C4-2B (cell line): ENCODE measurements around the gene DUSP10.

Source experiments
- ZFX ChIP-seq: fragments of 450-650 bp; IDR thresholded peaks from 2 replicates; pipeline ENCODE4 v1.6.1; 2017
- TF ChIP-seq, protein P1 (sequence below): fragments of 450-650 bp; conservative IDR thresholded peaks from 2 replicates; pipeline ENCODE4 v1.5.1; 2017; ENCODE audit warnings: mild to moderate bottlenecking

DNA sequence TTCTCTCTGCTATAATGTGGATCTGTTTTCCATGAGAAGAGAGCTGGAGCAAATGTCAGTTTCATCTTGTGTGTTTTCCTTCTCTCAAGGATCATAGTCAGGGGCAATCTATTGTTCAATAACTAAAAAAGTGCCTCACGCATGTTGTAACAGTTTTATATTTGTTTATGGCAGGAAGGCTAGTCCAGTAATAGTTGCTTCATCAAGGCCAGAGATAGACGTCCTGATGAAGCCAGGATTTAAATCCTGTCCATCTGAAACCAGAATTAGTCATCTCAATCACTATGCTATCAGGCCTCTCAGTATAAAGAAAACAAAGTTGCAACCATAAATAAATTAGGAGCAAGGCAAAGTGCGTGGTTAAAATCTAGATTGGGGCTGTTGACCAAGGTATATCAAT lies 30.2 kb upstream of the DUSP10 start:
- TF ChIP-seq, protein P1, sequence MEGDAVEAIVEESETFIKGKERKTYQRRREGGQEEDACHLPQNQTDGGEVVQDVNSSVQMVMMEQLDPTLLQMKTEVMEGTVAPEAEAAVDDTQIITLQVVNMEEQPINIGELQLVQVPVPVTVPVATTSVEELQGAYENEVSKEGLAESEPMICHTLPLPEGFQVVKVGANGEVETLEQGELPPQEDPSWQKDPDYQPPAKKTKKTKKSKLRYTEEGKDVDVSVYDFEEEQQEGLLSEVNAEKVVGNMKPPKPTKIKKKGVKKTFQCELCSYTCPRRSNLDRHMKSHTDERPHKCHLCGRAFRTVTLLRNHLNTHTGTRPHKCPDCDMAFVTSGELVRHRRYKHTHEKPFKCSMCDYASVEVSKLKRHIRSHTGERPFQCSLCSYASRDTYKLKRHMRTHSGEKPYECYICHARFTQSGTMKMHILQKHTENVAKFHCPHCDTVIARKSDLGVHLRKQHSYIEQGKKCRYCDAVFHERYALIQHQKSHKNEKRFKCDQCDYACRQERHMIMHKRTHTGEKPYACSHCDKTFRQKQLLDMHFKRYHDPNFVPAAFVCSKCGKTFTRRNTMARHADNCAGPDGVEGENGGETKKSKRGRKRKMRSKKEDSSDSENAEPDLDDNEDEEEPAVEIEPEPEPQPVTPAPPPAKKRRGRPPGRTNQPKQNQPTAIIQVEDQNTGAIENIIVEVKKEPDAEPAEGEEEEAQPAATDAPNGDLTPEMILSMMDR: no peak
- TF ChIP-seq ZFX: no peak
